Activated naive CD8-positive, alpha-beta T cell (primary cell): ENCODE results near the gene SSX2IP.

Experiments used
- H3K27ac Mint-ChIP-seq: one replicate; pipeline ENCODE4 v1.8.0; 2021; ENCODE audit warnings: mixed read lengths
- H3K27me3 Mint-ChIP-seq: one replicate; pipeline ENCODE4 v1.8.0; 2021; ENCODE audit warnings: mixed read lengths
- H3K36me3 Mint-ChIP-seq: one replicate; pipeline ENCODE4 v1.8.0; 2021; ENCODE audit warnings: mixed read lengths
- H3K4me1 Mint-ChIP-seq: one replicate; pipeline ENCODE4 v1.8.0; 2021; ENCODE audit warnings: low read depth, mixed read lengths
- H3K4me3 Mint-ChIP-seq: one replicate; pipeline ENCODE4 v1.8.0; 2021; ENCODE audit warnings: mild to moderate bottlenecking, mixed read lengths
- H3K9me3 Mint-ChIP-seq: one replicate; pipeline ENCODE4 v1.8.0; 2021; ENCODE audit warnings: low read depth, mixed read lengths

SSX2IP gene

DNA sequence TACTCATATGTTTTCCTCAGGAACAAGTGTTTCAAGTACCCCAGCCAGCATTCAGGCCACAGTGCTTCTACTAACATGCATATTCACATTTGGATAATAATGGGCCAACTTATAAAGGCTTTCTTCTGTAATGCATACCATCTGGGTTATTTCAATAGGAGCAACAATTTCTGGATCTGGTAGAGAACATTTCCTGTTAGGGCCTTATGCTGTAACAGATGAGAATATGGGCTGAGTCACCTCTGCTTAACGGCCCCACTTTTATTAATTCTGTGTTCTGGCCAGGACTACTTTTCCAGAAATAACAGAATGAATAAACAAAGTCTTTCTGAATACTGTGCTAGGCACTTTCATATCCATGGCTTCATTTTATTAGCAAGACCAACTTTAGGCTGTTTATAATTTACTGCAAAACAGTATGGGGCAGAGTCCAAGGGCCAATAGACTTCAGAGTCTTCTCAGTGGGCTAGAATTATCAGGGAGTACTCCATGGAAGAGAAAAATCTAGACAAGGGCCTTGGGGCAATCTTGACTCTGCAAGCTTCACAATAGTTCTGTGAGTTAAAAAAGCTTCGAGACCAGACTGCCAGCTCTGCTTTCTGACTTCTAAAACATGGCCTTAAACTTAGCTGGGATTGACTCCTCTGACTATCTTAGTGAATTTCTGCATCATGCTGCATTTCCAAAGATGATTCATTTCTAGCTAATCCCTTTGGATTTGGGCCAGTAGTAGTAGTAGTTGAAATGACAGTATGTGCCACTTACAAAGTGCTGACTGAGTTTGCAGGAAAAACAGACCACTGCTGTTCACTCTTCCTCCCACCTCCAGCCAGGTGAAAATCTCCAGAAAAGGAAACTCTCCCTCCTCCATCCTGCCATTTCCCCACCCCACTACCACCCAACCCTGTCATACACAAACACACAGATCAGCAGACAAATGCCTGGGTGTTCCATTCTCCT lies 8.2 kb upstream of the SSX2IP start:
- H3K4me1 Mint-ChIP-seq: peaks cover 24% of the 10 kb centered on the region
- H3K27ac Mint-ChIP-seq: no peak overlapping the region
- peaks cover 10% of the 10 kb centered on the region for H3K27me3 Mint-ChIP-seq
- no peaks in the 10 kb centered on the region for H3K36me3 Mint-ChIP-seq
- H3K4me3 Mint-ChIP-seq: no peak overlapping the region
- H3K9me3 Mint-ChIP-seq: no peaks in the 10 kb centered on the region

DNA sequence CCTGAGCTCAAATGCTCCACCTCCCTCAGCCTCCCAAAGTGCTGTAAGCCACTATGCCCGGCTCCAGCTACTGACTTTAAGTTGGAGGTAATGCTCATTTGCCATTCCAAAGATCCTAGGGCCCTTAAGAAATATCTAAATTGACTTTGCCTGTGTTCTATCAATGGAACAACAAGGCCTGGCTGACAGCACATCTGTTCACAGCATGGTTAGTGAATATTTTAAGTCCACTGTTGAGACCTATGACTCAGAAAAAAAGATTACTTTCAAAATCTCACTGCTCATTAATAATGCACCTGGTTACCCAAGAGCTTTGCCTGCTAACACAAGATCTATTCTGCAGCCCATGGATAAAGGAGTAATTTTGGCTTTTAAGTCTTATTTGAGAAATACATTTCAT lies 3.5 kb upstream of the SSX2IP start:
- Mint-ChIP-seq H3K27ac (peak overlapping the region; percentile 13), H3K36me3 (no peaks in the 10 kb centered on the region), H3K27me3 (no peaks in the 10 kb centered on the region), H3K4me3 (no peak overlapping the region), H3K4me1 (peaks cover 40% of the 10 kb centered on the region), H3K9me3 (no peaks in the 10 kb centered on the region)

DNA sequence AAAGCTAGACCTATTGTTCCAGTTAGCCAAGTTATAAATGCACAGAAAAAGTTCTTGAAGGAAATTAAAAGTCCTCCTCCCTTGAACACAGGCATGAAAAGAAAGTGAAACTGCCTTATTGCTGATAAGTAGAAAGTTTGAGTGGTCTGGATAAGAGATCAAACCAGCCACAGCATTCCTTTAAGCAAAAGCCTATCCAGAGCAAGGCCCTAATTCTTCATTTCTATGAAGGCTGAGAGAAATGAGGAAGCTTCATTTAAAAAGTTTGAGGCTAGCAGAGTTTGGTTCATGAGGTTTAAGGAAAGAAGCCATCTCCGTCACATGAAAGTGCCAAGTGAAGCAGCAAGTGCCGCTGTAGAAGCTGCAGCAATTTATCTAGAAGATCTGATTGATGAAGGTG lies 2.7 kb upstream of the SSX2IP start:
- Mint-ChIP-seq H3K4me3 (peak overlapping the region; percentile 75), H3K9me3 (no peaks in the 10 kb centered on the region), H3K27me3 (no peaks in the 10 kb centered on the region), H3K36me3 (no peaks in the 10 kb centered on the region), H3K27ac (peak overlapping the region; percentile 86), H3K4me1 (peaks cover 47% of the 10 kb centered on the region)

DNA sequence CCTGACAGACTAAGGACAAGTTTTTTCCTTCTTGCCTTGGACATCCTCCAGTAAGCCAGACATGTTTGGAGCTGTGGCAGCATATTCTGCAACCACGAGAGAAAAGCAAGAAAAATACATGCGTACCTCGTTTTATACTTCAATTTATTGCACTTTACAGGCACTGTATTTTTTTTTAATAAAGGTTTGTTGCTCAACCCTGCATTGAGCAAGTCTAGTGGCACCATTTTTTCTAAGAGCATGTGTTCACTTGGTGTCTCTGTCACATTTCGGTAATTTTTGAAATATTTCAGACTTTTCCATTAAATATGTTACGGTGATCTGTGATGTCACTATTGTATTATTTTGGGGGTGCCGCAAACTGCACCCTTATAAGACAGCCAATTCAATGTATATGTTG lies 2.1 kb upstream of the SSX2IP start:
- H3K4me3 Mint-ChIP-seq: peak overlapping the region; percentile 75
- H3K9me3 Mint-ChIP-seq: no peaks in the 10 kb centered on the region
- H3K27ac Mint-ChIP-seq: peak overlapping the region; percentile 86
- H3K27me3 Mint-ChIP-seq: no peaks in the 10 kb centered on the region
- peaks cover 52% of the 10 kb centered on the region for H3K4me1 Mint-ChIP-seq
- peaks cover 2% of the 10 kb centered on the region for H3K36me3 Mint-ChIP-seq

DNA sequence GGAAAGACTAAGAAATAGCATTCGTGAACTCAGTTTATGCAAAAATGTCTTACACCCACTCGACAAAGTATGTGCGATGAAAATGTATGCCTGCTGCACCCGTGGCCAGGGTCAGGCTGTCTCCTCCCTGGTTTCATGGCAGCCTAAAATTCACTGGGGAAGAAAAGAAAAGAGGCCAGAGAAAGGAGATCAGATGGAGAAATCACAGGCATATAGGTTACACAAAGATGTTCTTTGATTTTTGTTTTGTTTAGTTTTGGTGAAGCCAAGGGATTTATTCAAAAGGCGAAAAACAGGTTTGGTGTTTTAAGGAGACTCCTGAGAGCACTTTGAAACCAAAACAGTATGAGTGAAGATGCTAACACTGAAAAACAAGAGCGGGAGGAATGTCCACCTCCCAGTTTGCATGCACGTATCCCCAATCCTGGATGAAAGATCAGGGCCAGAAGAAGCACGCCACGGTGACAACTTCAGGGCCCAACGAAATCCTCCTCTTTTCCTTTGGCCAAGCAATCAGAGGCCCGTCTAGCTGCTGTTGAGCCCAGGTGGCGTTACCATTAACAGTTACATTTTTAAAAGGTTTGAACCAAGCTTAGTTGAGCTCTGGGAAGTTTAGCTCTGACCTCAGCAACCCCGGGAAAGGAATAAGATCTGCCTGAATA lies 992 bp upstream of the SSX2IP start:
- Mint-ChIP-seq H3K36me3 (peaks cover 2% of the 10 kb centered on the region), H3K4me1 (peaks cover 60% of the 10 kb centered on the region), H3K4me3 (peak overlapping the region; percentile 93), H3K9me3 (no peaks in the 10 kb centered on the region), H3K27ac (peak overlapping the region; percentile 95), H3K27me3 (no peaks in the 10 kb centered on the region)

DNA sequence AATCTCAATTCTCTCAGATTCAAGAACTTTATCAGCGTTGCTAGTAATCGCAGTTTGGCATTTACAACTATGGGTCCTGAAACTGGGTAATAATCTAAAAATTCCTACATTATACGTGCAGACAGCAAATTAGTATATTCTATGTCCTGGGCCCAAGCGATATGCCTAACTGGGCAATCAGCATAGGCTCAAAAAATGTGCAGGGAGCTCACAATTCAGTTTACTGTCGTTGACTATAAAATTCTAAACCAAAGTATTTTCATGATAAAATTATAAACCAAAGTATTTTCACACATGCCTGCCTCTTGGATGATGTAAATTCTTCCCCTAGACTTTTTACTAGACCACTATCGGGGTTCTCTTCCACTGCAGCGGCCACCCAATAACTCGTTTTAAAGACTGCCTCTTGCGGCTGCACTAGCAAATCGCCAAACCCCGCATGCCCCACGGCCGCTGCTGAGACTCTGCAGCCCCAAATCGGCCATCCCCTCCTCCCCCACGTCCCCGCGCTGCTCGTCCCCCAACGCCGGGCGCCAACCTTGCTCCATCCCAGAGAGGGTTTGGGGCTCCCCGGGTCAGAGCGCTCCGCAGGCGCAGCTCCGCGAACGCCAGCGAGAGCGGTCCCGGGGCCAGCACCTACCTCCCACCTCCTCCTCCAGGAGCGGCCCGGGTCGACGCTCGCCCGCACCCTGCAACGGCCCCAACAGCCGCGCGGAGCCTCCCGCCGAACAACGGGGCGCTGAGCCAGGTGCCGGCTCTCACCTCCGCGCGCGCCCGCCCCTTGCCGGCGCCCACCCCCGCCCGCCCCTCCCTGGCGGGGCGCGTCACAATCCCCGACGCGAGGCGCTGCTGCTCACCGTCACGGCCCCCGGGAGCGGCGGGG lies 506 bp downstream of the SSX2IP start:
- Mint-ChIP-seq H3K27me3 (no peaks in the 10 kb centered on the region), H3K27ac (peak overlapping the region; percentile 76), H3K4me3 (peak overlapping the region; percentile 89), H3K9me3 (no peaks in the 10 kb centered on the region), H3K4me1 (peaks cover 62% of the 10 kb centered on the region), H3K36me3 (peaks cover 2% of the 10 kb centered on the region)

DNA sequence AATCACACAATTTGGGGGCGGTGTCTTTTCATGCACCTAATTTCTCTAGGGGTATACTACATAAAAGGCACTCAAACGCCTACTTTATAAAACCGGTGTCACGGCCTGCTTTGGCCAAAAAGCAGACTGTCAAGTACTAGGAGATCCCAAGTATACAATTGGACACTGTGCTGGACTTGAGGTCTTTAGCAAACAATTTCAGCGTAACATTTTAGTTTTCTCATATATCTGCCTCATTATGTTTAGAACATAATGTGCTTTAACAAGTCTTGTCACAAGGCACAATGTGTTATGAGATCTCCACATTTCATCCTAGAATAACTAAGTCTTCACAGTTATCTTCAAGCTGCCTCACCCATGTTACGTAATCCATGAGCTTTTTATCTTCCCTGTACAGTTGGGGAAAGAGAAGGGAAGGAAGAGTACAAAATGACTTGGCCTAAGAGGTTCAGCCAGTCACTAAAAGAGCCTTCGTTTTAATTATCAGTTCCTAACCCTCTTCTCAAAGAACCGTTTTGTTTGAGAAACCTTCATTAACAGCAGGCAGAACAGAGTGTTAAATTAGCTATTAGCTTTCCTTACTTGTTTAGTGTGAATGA lies 1.7 kb downstream of the SSX2IP start:
- Mint-ChIP-seq H3K4me1 (peaks cover 56% of the 10 kb centered on the region), H3K27ac (peak overlapping the region; percentile 5), H3K9me3 (no peaks in the 10 kb centered on the region), H3K36me3 (peaks cover 2% of the 10 kb centered on the region), H3K27me3 (no peaks in the 10 kb centered on the region), H3K4me3 (peak overlapping the region; percentile 89)

DNA sequence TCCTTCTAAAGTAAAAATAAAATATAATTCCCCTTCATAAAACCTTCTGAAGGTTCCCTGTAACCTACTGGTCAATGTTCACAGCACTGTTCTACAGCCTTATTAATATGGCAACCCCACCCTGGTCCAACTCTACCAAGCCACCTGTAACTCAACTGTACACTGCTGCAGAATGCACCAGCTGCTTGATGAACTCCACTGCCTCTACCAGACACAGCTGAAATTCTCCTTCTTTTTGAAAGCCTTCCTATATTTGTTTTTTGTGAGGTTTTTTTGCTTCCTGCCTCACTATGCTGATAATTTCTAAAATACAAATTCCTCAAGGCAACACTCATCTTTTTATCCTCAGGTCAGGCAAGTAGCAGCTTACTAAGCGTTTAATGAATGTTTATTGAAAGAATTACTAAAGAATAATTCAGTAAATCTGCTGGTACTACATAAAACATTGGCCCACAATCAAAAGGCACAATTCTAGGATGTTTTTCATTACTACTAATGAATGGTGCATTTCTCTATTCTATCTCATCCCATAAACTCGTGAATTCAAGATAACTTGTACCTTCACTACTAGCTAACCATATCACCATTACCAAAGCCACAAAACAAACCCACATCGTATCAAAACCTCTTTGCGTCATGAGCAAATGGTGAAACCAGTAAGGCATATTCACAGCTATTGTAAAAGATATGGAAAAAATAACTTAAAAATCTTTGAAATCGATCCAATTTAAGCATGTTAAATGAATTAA lies 2.4 kb downstream of the SSX2IP start:
- H3K27me3 Mint-ChIP-seq: no peaks in the 10 kb centered on the region
- H3K9me3 Mint-ChIP-seq: no peaks in the 10 kb centered on the region
- peaks cover 50% of the 10 kb centered on the region for H3K4me1 Mint-ChIP-seq
- H3K4me3 Mint-ChIP-seq: no peak overlapping the region
- peaks cover 2% of the 10 kb centered on the region for H3K36me3 Mint-ChIP-seq
- H3K27ac Mint-ChIP-seq: no peak overlapping the region

DNA sequence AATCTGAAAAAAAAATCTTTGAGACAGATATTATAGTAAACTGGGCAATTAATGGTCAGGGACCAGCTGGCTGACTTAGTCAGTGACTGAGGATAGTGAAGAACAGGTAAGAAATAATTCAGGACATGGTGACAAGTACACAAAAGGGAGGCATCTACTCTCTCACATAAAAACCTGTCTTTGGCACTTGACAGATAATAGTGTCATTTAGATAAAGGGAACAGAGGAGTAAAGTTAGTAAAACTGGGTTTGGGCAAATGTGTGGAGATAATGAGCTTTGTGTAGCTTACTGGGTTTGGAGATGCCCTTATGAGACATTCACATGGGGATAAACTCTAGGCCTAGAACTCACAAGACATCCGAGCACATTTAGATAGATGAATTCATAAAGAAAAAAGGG lies 4.0 kb downstream of the SSX2IP start:
- Mint-ChIP-seq H3K9me3 (no peaks in the 10 kb centered on the region), H3K4me3 (no peak overlapping the region), H3K4me1 (peaks cover 39% of the 10 kb centered on the region), H3K27me3 (no peaks in the 10 kb centered on the region), H3K27ac (no peak overlapping the region), H3K36me3 (peaks cover 3% of the 10 kb centered on the region)

DNA sequence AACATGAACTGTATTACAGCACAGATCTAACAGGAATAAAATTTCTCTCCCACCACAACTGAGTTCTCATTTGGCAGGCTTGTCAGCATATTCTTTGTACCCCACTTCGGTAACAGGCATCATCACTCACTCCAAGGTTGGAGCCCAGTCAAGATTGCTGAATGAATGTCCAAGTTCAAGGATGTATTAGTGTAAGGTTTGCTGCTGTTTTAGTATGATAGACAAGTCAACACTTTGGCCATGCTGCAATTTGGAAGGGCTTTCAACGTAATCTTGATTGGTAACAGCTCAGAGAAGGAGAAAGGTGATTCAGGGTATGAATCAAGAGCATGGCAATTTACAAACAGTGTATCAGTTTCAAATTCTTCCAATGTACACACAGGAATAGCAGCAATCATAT lies 6.8 kb downstream of the SSX2IP start:
- H3K36me3 Mint-ChIP-seq: peaks cover 6% of the 10 kb centered on the region
- no peak overlapping the region for H3K4me3 Mint-ChIP-seq
- H3K9me3 Mint-ChIP-seq: no peaks in the 10 kb centered on the region
- no peak overlapping the region for H3K27ac Mint-ChIP-seq
- no peaks in the 10 kb centered on the region for H3K27me3 Mint-ChIP-seq
- H3K4me1 Mint-ChIP-seq: peaks cover 28% of the 10 kb centered on the region

DNA sequence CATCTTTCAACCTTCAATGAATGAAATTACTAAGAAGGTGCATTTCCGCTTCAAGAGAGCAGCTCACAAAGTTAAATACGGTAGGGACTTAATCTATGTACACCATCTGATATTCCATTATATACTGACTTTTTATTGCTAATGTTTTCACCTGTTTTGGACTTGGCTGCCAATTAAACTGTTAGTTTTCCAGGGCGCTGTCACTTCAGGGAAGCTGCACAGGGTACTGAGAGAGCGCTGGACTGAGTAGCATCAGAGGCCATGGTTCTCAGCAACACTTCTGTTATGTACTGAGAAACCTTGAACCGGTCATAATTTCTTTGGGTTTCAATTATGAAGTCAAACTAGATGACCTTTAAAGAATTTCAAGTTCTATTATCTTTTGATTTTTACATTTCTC lies 8.2 kb downstream of the SSX2IP start:
- Mint-ChIP-seq H3K4me1 (peaks cover 17% of the 10 kb centered on the region), H3K27me3 (no peaks in the 10 kb centered on the region)

DNA sequence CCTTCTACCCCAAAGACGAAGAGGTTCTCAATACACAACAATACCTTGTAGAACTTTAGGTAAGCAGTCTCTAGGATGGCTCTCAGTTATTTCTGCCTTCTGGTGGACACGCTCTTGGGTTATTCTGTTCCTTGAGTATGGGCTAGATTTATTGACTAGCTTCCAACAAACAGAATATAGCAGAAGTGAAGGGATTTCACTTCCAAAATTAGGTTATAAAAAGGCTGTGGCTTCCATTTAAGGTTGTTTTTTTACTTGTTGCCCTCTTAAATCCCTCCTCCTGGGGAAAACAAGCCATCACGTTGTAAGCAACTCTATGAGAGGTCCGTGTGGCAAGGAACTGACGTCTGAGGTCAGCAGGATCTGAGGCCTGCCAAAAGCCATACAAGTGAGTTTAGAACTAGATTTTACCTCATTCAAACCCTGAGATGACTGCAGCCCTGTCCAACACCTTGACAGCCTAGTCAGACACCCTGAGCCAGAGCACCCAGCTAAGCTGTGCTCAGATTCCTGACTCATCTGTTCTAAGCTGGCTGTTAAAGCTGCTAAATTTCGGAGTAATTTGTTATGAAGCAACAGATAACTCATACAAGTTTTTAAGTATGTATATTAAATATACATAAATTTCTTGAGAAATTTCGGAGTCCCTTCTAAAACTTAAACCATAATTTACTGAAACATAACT lies 12.7 kb downstream of the SSX2IP start:
- Mint-ChIP-seq H3K4me1 (peaks cover 20% of the 10 kb centered on the region), H3K4me3 (no peak overlapping the region), H3K36me3 (peaks cover 14% of the 10 kb centered on the region), H3K27ac (no peak overlapping the region), H3K27me3 (no peaks in the 10 kb centered on the region), H3K9me3 (no peaks in the 10 kb centered on the region)

More for the DNA sequence above, 8.2 kb downstream of the SSX2IP start:
- H3K4me3 Mint-ChIP-seq: no peak overlapping the region
- no peaks in the 10 kb centered on the region for H3K9me3 Mint-ChIP-seq
- peaks cover 12% of the 10 kb centered on the region for H3K36me3 Mint-ChIP-seq
- no peak overlapping the region for H3K27ac Mint-ChIP-seq

DNA sequence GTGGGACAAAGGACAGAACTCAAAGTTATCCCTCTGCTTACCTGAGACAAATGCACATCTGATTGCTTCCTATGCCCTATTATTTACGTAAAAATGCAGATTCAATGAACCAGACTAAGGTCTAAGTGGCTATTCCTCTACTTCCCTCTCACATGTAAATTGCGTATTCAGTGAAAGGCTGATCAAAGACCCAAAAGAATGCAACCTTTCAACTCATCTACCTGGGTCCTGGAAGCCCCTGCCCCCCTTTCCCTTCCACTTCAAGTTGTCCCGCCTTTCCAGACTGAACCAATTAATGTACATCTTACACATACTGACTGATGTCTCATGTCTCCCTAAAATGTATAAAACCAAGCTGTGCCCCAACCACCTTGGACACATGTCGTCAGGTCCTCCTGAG lies 14.6 kb downstream of the SSX2IP start:
- Mint-ChIP-seq H3K4me3 (no peak overlapping the region), H3K36me3 (peaks cover 11% of the 10 kb centered on the region), H3K27ac (no peak overlapping the region), H3K27me3 (no peaks in the 10 kb centered on the region), H3K9me3 (no peaks in the 10 kb centered on the region), H3K4me1 (peaks cover 14% of the 10 kb centered on the region)
